KOPT-K1 (cell line): ENCODE measurements around the gene TOMM5.

Experiments
- H3K27ac ChIP-seq: fragments of 200-600 bp; sonication (generic); 2 replicates; pipeline ENCODE4 v1.5.1; 2016; ENCODE audit warnings: antibody characterized with exemption, mild to moderate bottlenecking, low read depth, low read length; ENCODE audit not compliant: poor library complexity, severe bottlenecking
- H3K36me3 ChIP-seq: fragments of 200-600 bp; sonication (generic); 2 replicates; pipeline ENCODE4 v1.5.1; 2017; ENCODE audit warnings: antibody characterized with exemption, mild to moderate bottlenecking, low read length, moderate library complexity; ENCODE audit not compliant: insufficient read depth
- H3K9me3 ChIP-seq: fragments of 200-600 bp; sonication (generic); 2 replicates; pipeline ENCODE4 v1.5.1; 2017; ENCODE audit warnings: antibody characterized with exemption, low read length, mild to moderate bottlenecking; ENCODE audit not compliant: insufficient read depth, poor library complexity, severe bottlenecking

Gene TOMM5

DNA sequence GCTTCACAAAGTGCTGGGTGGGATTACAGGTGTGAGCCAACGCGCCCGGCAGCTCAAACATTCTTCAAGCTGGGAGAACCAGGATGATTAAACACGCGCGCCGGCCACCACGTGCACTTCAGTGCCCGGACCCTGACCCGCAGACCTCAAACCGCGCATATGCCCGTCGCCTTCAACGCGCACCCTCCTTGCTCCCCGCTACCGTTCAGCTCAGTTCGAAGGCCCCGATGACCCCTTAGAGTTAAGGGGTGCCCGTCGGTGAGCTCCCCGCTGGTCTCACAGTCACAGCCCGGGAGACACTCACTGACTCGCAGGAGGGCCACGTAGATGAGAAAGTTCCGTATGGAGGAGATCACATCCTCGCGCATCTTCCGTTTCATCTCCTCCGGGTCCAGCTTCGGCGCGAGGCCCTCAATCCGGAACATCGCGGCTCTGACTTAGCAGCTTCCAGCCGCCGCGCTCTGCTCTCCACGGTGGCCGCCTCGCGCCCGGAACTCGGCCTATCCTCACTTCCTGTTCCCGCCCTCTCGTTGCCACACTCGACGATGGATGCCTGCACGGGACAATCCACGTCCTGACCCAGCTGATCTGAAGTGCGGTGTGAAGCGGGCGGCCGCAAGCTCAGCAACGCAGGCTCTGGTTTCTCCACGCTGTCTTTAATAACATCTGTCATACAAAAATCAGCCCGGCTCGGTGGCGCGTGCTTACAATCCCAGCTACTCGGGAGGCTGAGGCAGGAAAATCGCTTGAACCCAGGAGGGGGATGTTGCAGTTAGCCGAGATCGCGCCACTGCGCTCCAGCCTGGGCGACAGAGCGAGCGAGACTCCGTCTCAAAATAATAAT is at the start of gene TOMM5:
TOMM5 (minus strand) TSS at position 490 of the 844 bp plus-strand sequence; CDS start at position 425, 65 bp downstream.
- Histone ChIP-seq H3K9me3 (no peaks in the 10 kb centered on the region), H3K36me3 (peaks cover 29% of the 10 kb centered on the region), H3K27ac (peak within 1 kb of the TSS; percentile 89)

DNA sequence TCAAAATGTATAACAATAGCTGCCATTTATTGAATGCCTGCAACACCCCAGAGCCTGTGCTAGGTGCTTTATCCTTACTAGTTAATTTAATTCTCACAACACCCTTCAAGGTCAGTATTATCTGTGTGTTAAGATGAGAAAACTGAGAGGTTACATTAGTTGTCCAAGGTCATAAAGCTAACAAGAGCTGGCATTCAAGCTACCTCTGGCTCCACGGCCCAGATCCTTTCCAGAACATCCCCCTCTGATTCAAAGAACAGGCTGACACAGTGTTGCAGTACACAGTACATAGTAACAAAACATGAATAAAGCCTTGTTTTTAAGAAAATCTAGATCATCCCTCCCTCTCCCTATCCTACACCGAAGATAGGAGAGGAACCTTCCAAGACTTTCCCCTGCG is 48.9 kb upstream of the TOMM5 start:
- H3K36me3 ChIP-seq: no peaks in the 10 kb centered on the region
- no peak overlapping the region for H3K27ac ChIP-seq
- H3K9me3 ChIP-seq: peaks cover 4% of the 10 kb centered on the region

DNA sequence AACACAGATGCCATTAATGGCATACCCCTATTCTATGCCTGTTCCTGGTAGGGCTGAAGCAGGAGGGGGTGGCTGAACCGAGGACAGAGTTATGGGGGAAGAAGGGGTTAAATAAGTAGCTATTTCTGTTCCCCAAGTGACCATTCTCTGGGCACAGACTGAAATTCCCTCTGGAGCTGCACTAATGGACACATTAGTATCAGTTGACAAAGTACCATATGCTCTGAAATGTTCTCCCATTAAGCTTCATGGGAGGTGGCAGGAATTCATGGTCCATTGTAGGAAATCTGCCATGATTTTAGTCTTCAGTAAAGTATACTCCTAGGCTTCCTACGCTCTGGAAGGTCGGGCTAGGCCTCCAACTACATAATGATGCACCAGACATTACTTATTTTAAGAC is 47.8 kb upstream of the TOMM5 start:
- Histone ChIP-seq H3K27ac (no peak overlapping the region), H3K9me3 (peaks cover 4% of the 10 kb centered on the region), H3K36me3 (no peaks in the 10 kb centered on the region)

DNA sequence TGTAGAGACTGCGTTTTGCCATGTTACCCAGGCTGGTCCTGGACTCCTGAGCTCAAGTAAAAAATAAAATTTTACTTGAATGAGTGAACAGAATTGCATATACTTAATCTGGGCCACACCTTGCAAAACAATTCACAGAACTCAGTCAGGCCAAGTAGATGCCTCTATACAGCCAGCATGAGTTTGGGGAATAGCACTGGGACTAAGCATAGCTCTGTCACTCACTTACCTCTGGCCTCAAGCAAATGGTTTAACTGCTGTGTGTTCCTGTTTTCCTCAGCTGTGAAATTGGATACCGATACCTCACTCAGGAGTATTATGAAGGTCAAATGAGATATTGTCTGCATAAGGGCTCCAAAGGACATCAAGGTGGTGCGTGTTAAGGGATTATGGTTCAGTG is 47.4 kb upstream of the TOMM5 start:
- H3K36me3 ChIP-seq: no peaks in the 10 kb centered on the region
- H3K9me3 ChIP-seq: peaks cover 4% of the 10 kb centered on the region

DNA sequence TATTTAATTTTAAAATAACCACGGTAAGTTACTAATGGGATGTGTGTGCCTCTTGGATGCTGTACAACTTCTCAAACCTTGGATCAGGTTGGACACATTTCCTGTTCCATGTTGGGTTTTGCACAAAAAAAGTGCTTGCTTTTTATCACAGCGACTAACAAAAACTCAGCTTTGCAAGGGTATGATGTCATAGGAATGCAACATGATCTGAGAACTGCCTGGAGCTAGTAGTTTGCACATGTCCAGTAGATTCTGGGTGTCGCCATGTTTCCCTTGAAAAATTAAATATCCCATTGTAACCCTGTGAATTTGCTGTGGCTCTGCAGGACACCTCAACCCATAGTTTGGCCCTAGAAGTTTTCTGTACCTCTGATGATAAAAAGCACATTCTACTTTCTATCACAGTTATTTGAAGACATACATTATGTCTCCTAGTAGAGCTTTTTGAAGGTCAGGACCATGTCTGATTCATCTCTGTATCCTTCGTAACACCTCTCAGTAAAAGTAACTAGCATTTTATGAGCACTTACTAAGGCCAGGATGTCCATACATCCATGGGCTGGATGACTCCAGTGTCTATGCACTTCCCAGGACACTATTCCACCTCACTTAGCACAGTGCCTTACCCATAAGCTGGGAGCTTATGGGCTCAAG is 46.8 kb upstream of the TOMM5 start:
- Histone ChIP-seq H3K36me3 (no peaks in the 10 kb centered on the region), H3K27ac (no peak overlapping the region), H3K9me3 (peaks cover 4% of the 10 kb centered on the region)

More for the DNA sequence above, 47.4 kb upstream of the TOMM5 start:
- H3K27ac ChIP-seq: no peak overlapping the region

DNA sequence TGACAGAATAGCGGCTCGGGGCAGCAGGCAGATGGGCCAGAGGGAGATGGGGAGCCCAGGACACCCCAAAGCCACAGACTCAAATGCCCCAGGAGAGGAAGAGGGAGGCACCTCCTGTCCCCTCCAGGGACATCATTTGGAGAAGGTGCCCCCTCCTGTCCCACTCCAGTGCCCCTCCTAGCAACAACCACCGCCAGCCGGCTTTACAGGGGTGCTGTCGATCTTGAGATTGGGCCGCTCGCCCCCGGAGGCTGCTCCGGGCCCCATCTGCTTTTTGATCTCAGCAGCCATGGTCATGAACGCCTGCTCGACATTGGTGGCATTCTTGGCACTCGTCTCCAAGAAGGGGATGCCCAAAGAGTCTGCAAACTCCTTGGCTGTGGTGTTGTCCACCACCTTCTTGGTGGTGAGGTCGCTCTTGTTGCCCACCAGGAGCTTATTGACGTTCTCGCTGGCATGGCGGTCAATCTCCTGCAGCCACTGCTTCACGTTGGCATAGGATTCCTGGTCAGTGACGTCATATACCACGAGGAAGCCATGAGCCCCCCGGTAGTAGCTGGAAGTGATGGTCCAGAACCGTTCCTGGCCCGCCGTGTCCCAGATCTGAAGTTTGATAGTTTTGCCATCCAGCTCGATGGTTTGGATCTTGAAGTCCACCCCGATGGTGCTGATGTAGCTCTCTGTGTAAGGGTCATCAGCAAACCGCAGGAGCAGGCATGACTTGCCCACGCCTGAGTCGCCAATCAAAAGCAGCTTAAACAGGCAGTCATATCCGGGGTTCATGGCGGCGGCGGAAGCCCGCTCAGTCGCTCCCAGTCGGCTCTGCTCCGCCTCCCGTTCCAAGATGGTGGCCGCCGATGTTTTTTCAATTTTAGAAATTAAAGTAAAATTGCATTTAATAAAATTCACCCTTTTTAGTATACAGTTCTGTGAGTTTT is 44.4 kb upstream of the TOMM5 start:
- Histone ChIP-seq H3K36me3 (no peaks in the 10 kb centered on the region), H3K9me3 (no peaks in the 10 kb centered on the region), H3K27ac (no peak overlapping the region)

GRCh38 chr9:37635808-37636207 is 43.4 kb upstream of the TOMM5 start:
- Histone ChIP-seq H3K36me3 (no peaks in the 10 kb centered on the region), H3K9me3 (no peaks in the 10 kb centered on the region), H3K27ac (no peak overlapping the region)

GRCh38 chr9:37632479-37632878 is 40.1 kb upstream of the TOMM5 start:
- no peak overlapping the region for H3K27ac ChIP-seq
- no peaks in the 10 kb centered on the region for H3K36me3 ChIP-seq
- no peaks in the 10 kb centered on the region for H3K9me3 ChIP-seq

DNA sequence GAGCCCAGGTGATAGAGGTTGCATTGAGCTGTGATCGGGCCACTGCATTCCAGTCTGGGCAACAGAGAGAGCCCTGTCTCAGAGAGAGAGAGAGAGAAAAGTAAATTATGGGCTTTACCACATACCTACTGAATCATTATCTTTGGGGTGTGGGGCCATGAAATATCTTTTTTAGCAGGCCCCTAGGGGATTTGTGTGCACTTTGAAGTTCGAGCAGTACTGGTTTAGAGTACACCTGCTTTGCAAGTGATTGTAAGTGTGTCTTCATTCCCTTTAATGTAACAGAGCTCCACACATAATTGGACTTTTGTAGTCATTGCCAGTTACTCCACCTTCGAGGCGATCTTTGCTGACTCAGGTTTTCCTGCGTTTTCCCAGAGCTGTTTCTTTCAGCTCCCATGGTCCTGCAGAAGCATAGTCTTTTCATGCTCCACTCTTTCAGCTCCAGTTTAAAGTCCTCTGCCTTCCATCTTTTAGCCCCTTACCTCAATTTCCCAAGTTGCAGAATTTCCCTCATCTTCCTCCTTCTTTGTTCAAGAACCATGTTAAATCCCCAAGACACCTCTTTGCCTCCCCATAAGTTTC is 34.4 kb upstream of the TOMM5 start:
- no peaks in the 10 kb centered on the region for H3K9me3 ChIP-seq
- no peak overlapping the region for H3K27ac ChIP-seq
- H3K36me3 ChIP-seq: no peaks in the 10 kb centered on the region

DNA sequence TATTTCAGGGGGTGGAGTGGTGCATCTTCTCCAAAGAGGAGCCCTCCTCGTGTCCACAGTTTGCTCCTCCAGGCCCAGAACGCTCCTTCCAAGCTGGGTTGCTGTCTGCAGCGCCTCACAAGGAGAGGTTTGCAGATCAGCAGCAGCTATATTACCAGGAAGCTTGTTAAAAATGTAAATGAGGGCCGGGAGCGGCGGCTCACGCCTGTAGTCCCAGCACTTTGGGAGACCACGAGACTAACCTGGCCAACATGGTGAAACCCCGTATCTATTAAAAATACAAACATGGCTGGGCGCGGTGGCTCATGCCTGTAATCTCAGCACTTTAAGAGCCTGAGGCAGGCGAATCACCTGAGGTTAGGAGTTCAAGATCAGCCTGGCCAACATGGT is 33.4 kb upstream of the TOMM5 start:
- Histone ChIP-seq H3K27ac (no peak overlapping the region), H3K36me3 (no peaks in the 10 kb centered on the region)

DNA sequence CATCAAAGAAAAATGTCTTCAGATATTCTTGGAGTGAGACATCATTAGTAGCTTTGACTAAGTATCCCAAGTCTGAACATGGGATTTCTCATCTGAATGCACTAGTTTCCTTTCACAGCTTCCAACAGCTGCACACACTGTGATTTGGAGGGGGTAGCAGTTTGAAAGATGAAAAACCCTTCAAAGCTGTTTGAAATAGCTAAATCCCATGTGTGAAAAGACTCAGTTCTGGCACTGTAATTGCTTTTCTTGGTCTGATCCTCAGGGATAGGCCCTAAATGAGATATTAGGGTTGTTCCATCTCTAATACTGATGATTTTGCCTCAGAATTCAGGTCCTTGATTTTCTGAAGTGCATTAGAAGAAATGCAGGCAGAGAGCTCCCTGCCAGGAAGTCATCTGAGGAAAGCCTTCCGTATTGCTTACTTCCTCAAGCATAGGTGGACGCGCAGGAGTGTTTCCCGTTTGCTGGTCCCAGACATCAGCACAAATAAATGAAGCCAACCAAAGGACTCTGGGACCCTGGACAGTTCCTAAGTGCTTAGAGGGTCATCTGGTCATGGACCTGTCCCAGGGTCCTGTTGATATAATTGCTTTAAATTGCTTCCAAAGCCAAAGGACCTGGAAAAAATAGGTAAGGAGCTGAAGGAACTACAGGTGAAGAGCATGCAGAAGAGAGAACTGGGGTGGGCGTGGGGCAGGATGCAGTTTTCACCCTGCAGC is 32.8 kb upstream of the TOMM5 start:
- Histone ChIP-seq H3K9me3 (no peaks in the 10 kb centered on the region), H3K36me3 (no peaks in the 10 kb centered on the region), H3K27ac (no peak overlapping the region)

More for the DNA sequence above, 33.4 kb upstream of the TOMM5 start:
- H3K9me3 ChIP-seq: no peaks in the 10 kb centered on the region

DNA sequence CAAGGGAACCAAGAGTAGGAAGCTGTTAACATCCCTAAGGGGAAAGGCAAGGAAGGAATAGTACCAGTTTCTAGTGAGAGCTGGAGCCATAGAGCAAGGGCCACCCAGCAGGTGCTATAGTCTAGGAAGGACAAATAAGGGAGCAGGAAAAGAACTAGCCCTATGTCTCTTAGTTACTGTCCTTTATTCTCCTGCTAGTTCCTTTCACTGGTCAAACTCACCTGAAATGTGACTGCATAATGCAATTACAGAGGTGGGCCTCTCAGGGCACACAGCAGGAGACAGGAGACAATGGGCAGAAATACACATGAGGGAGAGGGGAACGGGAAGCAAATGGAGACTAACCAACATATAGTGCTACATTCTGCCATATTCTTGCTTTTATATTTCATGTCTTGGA is 31.7 kb upstream of the TOMM5 start:
- Histone ChIP-seq H3K27ac (no peak overlapping the region), H3K36me3 (no peaks in the 10 kb centered on the region)

DNA sequence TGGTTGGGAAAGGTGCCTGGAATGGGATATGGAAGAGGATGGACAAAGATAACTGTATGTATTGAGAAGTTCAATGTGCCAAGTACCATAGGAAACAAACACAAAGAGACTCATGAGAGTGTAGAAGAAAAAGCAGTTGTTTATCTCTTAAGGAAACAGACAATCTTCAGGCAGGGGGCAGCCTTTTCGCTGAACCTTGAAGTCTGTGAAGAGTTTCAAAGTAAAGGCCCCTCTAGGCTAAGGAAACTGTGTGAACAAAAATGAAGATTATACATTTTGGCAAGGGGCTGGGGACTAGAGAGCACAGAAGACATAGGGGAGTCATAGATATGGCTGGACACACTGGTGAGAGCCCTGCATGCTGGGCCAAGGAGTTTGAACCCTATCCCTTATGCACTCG is 30.9 kb upstream of the TOMM5 start:
- Histone ChIP-seq H3K36me3 (no peaks in the 10 kb centered on the region), H3K27ac (no peak overlapping the region)

More for the DNA sequence above, 31.7 kb upstream of the TOMM5 start:
- no peaks in the 10 kb centered on the region for H3K9me3 ChIP-seq

DNA sequence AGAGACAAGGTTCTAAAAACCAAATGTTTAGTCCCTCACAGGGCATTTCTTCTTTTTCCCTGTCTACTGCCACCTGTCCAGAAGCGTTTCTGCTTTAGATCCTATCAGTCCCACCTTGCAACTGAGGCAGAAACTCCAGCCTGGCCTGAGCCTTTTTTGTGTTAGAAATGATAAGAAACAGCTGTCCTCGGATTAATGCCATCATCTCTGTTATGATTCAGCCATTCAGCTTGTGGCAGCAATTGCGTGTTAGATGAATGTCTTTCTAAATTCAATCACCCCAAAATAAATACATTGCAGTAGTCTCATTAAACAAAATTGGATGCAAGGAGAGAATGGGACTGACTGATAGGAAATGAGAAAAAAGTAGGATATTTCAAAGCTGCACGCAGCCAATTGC is 30.1 kb upstream of the TOMM5 start:
- H3K36me3 ChIP-seq: no peaks in the 10 kb centered on the region
- no peak overlapping the region for H3K27ac ChIP-seq
- no peaks in the 10 kb centered on the region for H3K9me3 ChIP-seq

More for the DNA sequence above, 30.9 kb upstream of the TOMM5 start:
- no peaks in the 10 kb centered on the region for H3K9me3 ChIP-seq
